ENCODE measurements around the gene CLSTN2.

CLSTN2 gene

GRCh38 chr3:140097874-140098635 lies 163.1 kb downstream of the CLSTN2 start:
- peak; percentile 54 for DNase-seq

GRCh38 chr3:140100479-140100878 lies 165.5 kb downstream of the CLSTN2 start:
- DNase-seq: no peak

GRCh38 chr3:140103166-140103565 lies 168.2 kb downstream of the CLSTN2 start:
- no peak for DNase-seq

DNA sequence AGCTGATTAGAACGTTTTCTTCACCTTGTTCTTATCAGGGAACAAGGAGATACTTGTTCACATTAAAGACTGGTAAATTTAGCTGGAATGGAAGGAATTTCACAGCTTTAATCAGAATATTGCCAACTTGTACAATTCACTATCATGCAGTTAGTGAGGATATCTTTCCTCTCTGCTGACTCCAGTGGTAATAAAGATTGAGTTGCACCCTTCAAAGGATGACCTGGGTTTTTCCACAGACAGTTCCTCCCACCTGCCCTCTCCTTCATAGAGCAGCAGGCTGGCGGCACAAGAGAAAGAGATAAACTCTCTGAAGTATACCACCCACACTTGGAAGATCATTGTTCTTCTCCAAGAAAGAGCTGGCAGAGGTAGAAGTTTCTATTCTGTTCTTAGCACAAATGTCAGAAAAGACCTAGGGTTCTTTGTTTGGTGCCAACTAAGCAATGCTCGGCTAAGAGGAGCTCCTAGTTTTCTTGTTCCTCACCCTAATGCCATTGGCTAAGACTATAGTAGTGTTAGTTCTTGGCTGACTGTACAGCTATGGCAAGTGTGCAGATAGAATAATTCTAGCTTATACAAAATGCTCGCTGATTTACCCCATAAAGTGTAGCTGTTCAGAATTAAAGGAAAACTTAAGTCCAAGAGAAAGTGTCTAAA lies 169.1 kb downstream of the CLSTN2 start:
- no peak for DNase-seq

DNA sequence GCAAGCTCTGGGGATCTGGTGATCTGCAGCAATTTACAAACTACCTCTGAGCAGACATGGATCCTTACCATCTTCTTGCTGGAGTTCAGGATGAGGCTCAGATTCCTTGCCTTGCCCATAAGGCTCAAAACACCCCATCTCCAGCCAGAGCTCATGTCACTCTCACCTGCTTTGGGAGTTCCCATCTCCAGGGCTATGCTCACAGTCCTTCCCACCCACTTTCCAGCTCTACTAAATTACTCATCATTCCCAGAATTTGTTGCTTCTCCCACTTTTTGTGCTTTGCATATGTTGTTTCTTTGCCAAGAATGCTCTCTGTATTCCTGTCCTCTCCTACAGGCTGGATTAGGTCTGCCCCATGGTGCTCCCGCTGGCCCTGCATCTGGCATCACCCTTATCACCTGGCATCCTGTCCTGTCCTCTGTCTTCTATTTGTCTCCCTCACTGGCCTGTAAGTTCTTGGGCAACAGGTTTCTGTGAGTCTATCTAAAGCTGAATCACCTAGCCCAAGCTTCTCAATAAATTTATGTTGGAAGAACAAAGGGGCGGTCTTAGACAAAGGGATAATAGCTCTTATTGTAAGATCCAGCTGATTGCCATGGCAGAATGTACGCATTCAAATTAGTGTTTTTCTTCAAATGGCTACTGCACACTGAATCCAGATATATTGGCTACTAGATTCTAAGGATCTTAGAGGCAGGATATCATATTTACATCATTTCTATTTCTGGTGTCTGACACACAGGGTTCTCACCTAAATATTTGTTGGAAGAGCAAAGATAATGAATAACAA lies 179.2 kb downstream of the CLSTN2 start:
- DNase-seq: no peak

DNA sequence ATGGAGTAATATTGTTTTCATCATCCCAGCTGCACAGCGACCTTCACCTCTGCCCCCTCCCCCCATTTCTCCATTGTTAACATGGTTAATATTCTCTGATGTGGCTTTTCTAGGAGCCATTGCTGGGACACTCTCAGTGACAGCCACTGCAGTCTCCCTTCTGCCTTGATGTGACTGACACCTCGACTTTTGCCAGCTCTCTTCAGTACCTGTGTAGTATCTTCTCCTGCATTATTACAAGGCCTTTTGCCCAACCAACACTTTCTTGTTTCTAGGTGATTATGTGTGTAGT lies 179.8 kb downstream of the CLSTN2 start:
- DNase-seq: no peak

GRCh38 chr3:140117096-140117526 lies 182.1 kb downstream of the CLSTN2 start:
- DNase-seq: peak; percentile 22

DNA sequence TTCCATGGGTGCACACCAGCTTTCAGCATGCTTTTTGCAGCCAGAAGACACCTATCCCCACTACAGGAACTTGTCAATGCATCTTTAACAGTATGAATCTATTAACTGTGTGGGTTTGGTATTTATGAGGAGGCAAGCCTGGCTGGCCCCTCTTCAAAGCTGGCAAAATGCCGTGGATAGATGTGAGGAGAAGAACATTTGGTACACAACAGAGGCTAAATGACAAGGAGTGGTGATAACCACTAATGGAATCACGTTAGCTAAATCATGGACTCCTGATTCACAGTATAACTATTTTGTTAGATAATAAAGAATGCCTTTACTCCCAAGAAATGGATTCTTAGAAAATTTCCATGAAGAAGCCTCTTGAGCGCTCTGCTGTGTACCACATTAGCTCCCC lies 187.2 kb downstream of the CLSTN2 start:
- no peak for DNase-seq

DNA sequence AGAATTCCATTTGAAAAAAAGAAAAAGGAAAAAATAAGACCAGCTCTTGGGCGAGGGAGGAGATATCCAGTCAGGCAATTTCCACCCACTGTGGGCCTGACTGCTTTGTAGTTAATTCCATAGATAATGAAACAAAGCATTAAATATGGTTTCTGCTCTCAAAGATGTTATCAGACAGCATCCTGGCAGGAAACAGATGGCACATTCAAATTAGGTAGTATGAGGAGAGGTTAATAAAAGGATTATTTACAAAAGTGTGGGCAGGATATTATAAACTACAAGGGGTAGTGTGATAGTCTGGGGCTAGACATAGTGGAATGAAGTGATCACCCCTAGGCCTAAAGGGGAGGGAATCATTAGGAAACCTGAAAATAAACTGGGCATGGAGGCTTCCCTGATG lies 193.2 kb downstream of the CLSTN2 start:
- DNase-seq: no peak

DNA sequence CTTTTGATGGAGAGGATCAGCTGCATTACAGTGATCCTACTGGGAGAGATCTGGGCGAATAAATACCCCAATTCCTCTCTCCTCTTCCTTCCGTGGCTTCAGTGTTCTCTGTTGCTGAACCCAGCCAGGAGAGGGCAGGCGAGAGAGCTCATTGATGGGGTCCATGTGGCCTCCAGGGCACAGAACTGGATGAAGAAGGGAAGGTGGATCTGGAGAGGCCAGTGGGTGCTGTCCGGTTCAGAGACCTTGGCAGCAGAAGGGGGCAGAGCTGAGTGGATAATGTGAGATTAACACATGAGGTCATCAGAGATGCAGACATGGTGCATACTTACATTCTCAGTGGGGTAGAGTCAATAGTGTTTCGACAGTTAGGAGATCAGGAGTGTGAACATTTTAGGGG lies 193.6 kb downstream of the CLSTN2 start:
- no peak for DNase-seq

DNA sequence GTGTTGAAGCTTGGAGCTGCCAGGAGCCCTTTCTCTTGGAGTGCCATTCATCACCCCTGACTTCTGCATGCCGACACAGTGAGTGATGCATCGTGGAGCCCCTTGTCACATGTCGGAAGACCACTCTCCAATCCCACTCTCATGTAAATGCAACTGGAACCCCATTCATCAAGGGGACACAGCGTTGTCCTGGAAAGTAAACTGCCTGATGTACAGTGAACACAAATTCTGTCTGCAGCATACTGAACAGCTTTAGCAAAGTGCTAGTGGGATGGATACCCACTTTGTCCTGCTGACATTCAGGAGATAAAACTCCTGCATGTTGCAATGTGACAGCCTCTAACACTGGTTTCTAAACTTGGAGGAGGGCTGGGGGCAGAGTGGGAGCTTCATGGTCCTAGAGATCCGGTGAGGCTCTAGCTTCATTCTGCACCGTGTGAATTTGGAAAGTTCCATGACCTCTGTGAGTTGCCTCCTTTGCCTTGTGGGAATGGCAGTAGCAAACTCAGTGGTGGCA lies 194.8 kb downstream of the CLSTN2 start:
- DNase-seq: no peak

DNA sequence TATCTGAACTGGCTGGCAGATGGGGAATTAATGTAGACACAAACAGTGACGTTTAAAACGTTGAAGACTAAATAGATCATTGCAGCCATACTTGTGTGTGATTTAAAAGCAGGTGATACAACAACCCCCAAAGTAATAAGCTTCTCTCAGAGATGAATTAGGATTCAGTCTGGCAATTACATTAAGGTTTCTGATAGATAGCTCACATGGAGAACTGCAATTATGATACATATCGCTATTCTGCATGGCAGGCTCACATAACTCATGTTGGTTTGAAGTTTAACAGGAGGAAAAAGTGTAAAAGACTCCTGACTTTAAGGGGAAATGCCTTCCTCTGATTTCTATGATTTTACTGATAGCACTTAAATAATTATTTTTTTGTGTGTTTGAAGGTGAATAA lies 196.9 kb downstream of the CLSTN2 start:
- DNase-seq: no peak

DNA sequence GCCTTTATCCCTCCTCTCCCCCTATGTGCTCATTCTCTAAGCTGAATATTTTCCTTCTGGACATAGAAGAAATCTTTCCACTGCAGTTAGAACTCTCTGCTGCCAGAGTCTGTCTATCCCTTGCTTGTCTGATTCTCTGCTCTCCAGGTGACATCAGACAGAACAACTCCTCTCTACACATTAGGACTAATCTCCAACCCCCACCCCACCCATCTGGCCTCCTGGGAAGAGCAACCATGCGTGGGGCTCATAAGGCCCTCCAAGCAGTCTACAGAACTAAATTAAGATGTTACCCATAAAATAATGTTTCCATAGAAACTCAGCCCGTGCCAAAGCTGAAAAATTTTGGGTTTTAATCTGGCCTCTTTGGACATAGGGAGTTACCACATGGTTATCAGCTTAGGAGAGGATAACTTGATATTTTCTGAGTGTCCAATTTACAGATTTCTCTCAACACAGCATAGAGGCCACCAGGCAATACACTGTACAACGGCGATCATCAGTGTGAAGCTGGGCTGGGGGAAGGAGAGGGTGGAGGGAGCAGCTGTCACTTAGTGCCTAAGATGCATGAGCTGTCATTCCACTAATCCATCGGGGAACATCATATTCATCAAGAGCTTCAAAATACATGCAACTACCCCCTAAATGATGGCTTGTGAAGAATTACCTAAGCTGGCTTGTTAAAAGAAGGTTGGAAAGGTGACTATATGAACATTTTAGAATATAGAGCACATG lies 199.4 kb downstream of the CLSTN2 start:
- DNase-seq: no peak

- DNase-seq: no peak
Measured at GRCh38 chr3:140135461-140135860, 200.5 kb downstream of the CLSTN2 start.

- DNase-seq: no peak
Measured at GRCh38 chr3:140143367-140144069, 208.5 kb downstream of the CLSTN2 start.

GRCh38 chr3:140145528-140145927 lies 210.5 kb downstream of the CLSTN2 start:
- DNase-seq: no peak

DNA sequence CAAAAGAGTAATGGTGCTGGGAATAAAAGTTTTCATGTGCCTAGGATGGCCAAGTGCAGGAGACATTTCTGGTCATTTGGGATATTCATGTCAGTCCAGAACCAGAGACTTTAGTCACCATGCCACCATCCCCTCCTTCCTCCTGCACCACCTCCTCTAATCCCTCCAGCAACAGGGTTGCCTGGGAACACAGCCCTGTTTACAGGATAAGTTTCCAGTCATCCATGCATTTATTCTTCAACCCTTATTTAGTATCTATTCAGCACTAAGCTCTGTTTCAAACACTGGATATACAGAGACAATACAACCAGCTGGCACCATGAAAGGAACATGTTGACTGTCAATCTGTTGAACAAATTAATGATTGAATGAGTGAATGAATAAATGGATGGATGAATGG lies 211.7 kb downstream of the CLSTN2 start:
- no peak for DNase-seq

- DNase-seq: no peak
Measured at GRCh38 chr3:140147965-140148490, 213.0 kb downstream of the CLSTN2 start.

DNA sequence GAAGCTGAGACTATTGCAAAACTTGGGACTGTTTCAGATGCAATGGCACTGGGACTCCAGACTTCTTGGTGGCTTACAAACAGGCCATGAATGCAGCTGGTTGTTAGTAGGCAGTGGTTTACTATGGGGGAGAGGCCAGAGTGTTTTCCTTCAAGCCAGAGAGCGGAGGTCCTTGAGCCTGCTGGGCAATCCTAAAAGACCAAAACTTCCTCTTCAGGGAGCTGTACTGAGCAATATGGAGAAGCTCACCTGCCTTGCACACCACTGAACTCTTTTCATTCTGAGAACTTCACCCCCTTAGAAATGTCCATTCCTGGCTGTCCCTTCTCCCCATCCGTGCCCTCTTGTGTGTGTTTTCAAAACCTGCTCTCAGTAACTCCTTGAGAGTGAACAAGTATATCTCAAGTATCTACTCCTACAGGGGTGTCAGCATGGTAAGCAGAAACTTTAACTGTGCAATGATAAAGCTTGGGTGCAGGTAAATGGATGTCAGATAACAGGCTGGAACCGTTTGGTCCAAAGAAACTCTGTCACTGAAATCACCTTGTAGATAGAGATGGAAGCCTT lies 213.9 kb downstream of the CLSTN2 start:
- DNase-seq: peak; percentile 54

DNA sequence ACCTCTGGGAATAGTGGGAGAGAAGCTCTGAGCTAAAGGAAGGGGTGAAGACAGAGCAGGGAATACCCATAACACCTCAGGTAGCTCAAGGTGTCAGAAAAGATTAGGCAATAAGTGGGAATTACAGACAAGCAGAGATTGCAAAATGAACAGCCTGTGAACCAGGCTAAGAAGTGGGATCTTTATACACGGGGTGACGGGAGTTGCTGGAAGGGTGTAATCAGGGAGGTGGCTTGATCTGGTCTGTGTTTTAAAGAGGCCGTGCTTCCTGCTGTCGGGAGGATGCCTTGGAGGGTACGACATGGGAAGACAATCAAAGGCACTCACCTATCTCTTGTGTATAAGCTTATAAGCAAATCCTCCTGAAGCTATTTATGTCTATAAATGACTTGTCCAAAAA lies 216.3 kb downstream of the CLSTN2 start:
- no peak for DNase-seq

DNA sequence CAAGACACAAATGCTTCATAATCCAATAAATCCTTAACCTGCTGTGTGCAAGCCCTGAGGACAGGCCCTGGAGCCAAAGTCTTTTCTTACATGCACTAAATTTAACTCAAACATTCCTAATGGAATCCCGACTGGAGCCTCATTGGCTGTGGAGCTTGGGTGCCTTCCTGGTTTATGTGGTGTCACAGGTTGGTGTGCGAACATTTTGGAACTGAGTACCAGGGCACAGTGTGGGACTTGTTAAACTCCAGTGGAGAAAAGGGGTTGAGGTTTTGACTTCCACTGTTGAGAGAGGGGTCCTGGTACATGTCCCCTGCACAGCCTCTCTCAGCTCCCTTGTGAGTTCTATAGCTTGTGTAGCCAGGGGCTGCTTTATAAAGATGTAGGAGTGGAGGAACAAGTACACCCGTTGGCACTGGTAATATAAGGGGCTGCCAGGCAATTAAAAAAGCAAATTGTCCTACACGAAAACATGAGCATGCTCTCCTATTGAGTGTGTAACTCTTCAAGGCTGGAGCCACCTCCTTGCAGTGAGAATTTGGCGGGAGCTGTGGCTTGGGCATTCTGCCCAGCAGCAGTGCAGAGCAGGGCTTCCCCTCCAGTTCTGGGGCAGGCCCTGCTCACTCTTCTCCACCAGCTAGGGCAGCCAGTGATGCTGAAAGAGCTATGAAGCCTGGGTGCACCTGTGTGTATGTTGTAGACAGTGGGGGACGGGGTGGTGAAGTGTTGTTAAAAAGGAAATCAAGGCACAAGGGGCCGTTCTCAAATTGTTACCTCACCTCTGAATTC lies 218.1 kb downstream of the CLSTN2 start:
- peak; percentile 92 for DNase-seq

All from DMS79 (cell line).